GM13976 (cell line): ENCODE results near the gene KCNE4.

Experiments
- DNase-seq: peaks from one replicate; pipeline ENCODE4 v3.0.0; 2012; ENCODE audit warnings: low spot score
- in situ Hi-C: fragments of 300-500 bp; cut with MboI; formaldehyde crosslinking; loops from one replicate; pipeline ENCODE4 v1.12.0; 2022; ENCODE audit warnings: low sequenced_read_pairs, mixed read lengths, inconsistent platforms; ENCODE audit not compliant: unreplicated experiment
- TF ChIP-seq, protein P1 (sequence below): IDR thresholded peaks from 2 replicates; pipeline ENCODE4 v1.5.1; 2012; ENCODE audit warnings: borderline replicate concordance, mild to moderate bottlenecking; ENCODE audit not compliant: insufficient read depth; ENCODE audit errors: extremely low read depth, missing control alignments, control extremely low read depth

The KCNE4 gene

DNA sequence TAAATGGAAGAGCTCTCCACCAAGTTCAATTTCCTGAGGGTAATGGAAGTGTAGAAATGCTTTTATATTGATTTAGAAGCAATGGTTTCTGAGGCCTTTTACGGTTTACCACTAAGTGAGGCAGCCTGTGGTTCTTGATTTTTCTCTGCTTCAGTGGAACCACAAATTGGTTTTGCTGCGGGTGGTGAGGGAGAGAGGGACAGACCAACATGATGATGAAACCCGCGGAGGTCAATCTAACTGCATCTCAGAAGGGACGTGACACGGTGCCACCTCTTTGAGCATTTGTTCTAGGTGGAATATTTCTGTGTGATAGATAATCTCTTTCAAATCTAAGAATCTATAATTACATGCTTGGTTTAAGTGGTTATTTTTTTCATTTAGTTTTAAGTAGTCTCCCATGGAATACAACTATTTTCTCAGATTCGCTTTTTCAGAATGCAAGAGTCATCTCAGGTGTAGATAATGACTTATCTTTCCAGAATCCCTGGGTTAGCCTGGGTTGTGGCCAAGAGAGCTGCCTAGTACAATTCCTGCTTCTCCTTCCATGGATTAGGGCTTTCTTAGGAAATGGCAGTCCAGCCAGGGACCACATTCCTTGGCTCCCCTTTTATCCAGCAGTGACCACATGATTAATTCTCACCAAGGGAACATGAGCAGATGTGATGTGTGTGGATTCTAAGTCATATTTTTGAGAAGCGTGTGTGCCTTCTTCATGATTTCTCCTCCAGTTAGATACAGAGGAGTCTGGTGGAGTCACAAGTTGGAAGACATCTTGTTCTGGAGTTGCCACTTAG is 52.5 kb downstream of the KCNE4 start:
- in situ Hi-C loops = no loop called here

More for the DNA sequence above, 52.5 kb downstream of the KCNE4 start:
- no peak for DNase-seq
- TF ChIP-seq, protein P1, sequence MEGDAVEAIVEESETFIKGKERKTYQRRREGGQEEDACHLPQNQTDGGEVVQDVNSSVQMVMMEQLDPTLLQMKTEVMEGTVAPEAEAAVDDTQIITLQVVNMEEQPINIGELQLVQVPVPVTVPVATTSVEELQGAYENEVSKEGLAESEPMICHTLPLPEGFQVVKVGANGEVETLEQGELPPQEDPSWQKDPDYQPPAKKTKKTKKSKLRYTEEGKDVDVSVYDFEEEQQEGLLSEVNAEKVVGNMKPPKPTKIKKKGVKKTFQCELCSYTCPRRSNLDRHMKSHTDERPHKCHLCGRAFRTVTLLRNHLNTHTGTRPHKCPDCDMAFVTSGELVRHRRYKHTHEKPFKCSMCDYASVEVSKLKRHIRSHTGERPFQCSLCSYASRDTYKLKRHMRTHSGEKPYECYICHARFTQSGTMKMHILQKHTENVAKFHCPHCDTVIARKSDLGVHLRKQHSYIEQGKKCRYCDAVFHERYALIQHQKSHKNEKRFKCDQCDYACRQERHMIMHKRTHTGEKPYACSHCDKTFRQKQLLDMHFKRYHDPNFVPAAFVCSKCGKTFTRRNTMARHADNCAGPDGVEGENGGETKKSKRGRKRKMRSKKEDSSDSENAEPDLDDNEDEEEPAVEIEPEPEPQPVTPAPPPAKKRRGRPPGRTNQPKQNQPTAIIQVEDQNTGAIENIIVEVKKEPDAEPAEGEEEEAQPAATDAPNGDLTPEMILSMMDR = no peak
